Measurements from ENCODE around the gene SMARCC1. TPM values are rescaled to one million over a fixed set of nuclear protein-coding genes. Genes with fewer than 3 reads are reported as not detected.

Gene SMARCC1
- total and polyA plus RNA-seq, 2 of the 4 experiments (the other 2 are of a cell fraction): 18.6 to 39.6 TPM

DNA sequence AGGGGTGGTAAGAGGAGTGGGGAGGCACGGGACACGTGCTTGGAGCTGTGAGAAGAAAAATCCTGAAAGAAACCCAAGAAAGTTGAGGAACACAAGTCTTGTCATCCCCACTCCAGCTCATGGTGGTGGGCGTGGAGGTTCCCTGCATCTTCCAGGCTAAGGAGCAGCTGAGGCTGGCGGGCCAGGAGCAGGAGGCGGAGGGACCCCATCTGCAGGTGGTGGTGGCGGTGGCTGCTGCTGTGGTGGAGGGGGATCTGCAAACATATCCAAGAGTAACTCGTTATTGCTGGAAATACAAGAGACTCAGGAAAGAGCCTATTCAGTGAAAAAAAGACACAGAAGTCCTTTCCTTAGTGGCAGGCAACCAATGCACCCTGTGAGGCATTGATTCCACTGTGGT, 193.6 kb downstream of the SMARCC1 start:
- H4K5ac ChIP-seq (ENCODE audit: low read depth, low read length): no peak overlapping the region
- no peak overlapping the region for H3K56ac ChIP-seq (ENCODE audit: extremely low read depth, insufficient read depth, low read length)
- H3K4ac ChIP-seq (ENCODE audit: low read depth, low read length): no peak overlapping the region
- peaks cover 35% of the 10 kb centered on the region for H3K36me3 ChIP-seq (ENCODE audit: control insufficient read depth, insufficient read depth, low read length)
- no peak overlapping the region for H3K14ac ChIP-seq (replicated peaks; ENCODE audit: low read depth, low read length)
- no peaks in the 10 kb centered on the region; the same call in 1 of the 2 replicates for H3K4me1 ChIP-seq (ENCODE audit: control insufficient read depth, insufficient read depth, low read length)
- no TSS peak for BruUV-seq (replicated peaks)
- DNase-seq: no peak
- ATAC-seq (ENCODE audit: low read depth): no peak
- H3K4me3 ChIP-seq (ENCODE audit: insufficient read depth, low read depth, low read length): no peak overlapping the region
- no peak overlapping the region for H2AK5ac ChIP-seq (ENCODE audit: low read depth, low read length)
- H3K79me1 ChIP-seq (ENCODE audit: low read depth in 1 of 2, low read length in 2 of 2): peaks cover 3 to 5% of the 10 kb centered on the region in 2 experiments; a peak in 3 of 4 replicates
- no peak overlapping the region for H3K9ac ChIP-seq (ENCODE audit: low read depth, low read length)
- H3K18ac ChIP-seq (ENCODE audit: low read depth, low read length): no peak overlapping the region
- in situ Hi-C loops (cut with MboI; ENCODE audit: low sequenced_read_pairs): no loop called here
- no peak overlapping the region for H2BK15ac ChIP-seq (ENCODE audit: low read depth, low read length)
- no peak overlapping the region for H2AK9ac ChIP-seq (replicated peaks; ENCODE audit: low read depth, low read length, poor library complexity)
- ChIA-PET CTCF (no interaction called here), POLR2A (ENCODE audit: unreplicated experiment) (no interaction called here)
- no peak overlapping the region for H2AFZ ChIP-seq (replicated peaks; ENCODE audit: low read length, poor library complexity)
- H3K9me1 ChIP-seq (ENCODE audit: insufficient read depth, low read length): peaks cover 7% of the 10 kb centered on the region
- no peak overlapping the region for H2BK20ac ChIP-seq (ENCODE audit: low read depth, low read length)
- H3K23ac ChIP-seq (ENCODE audit: low read depth, low read length): no peak overlapping the region
- no peak overlapping the region for H4K8ac ChIP-seq (ENCODE audit: low read depth in 2 of 2, low read length in 2 of 2)
- dilution Hi-C loops (cut with HindIII; ENCODE audit: low sequenced_read_pairs, unreplicated experiment): no loop called here
- H4K20me1 ChIP-seq (ENCODE audit: insufficient read depth, low read length): 0 out of 2 replicates have a peak, but pooled peaks cover 6% of the 10 kb centered on the region
- H3K4me2 ChIP-seq (ENCODE audit: low read depth, low read length): no peak overlapping the region
- no peak overlapping the region for H3K27ac ChIP-seq (ENCODE audit: insufficient read depth, low read length)
- H3K9me3 ChIP-seq (ENCODE audit: control insufficient read depth, insufficient read depth, low read length): no peaks in the 10 kb centered on the region
- no peak overlapping the region for H2BK5ac ChIP-seq (ENCODE audit: low read depth, low read length, poor library complexity, severe bottlenecking)
- no peaks in the 10 kb centered on the region for H3K27me3 ChIP-seq (ENCODE audit: control insufficient read depth, insufficient read depth, low read length)
- intact Hi-C loops (cut with micrococcal nuclease): no loop called here
- H2BK120ac ChIP-seq (ENCODE audit: low read depth, low read length): no peak overlapping the region
- TF ChIP-seq POLR2A (IDR thresholded peaks at IDR 0.05; ENCODE audit: low read depth, low read length) (no peak), RAD21 (IDR thresholded peaks at IDR 0.05; ENCODE audit: low read length) (no peak), RFX5 (IDR thresholded peaks at IDR 0.05; ENCODE audit: low read depth, low read length) (no peak), CEBPB (IDR thresholded peaks at IDR 0.05; ENCODE audit: low read depth, low read length) (no peak), ELK1 (IDR thresholded peaks at IDR 0.05; ENCODE audit: borderline replicate concordance, low read depth, low read length) (no peak), BHLHE40 (IDR thresholded peaks at IDR 0.05; ENCODE audit: low read depth, low read length) (no peak), CHD1 (IDR thresholded peaks at IDR 0.05; ENCODE audit: low read depth, low read length) (no peak), FOS (IDR thresholded peaks at IDR 0.05; ENCODE audit: low read depth, low read length) (no peak), USF2 (IDR thresholded peaks at IDR 0.05; ENCODE audit: low read depth, low read length) (no peak), SMC3 (IDR thresholded peaks at IDR 0.05; ENCODE audit: low read depth, low read length) (no peak), RCOR1 (IDR thresholded peaks at IDR 0.05; ENCODE audit: insufficient replicate concordance, low read length) (no peak)
- TF ChIP-seq, protein P1, sequence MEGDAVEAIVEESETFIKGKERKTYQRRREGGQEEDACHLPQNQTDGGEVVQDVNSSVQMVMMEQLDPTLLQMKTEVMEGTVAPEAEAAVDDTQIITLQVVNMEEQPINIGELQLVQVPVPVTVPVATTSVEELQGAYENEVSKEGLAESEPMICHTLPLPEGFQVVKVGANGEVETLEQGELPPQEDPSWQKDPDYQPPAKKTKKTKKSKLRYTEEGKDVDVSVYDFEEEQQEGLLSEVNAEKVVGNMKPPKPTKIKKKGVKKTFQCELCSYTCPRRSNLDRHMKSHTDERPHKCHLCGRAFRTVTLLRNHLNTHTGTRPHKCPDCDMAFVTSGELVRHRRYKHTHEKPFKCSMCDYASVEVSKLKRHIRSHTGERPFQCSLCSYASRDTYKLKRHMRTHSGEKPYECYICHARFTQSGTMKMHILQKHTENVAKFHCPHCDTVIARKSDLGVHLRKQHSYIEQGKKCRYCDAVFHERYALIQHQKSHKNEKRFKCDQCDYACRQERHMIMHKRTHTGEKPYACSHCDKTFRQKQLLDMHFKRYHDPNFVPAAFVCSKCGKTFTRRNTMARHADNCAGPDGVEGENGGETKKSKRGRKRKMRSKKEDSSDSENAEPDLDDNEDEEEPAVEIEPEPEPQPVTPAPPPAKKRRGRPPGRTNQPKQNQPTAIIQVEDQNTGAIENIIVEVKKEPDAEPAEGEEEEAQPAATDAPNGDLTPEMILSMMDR (conservative IDR thresholded peaks at IDR 0.05; ENCODE audit: low read depth, low read length): no peak
- 93% methylated on average over 3 of the region's 7 CpGs; no CpG with 5 or more reads in 1 of the 2 experiments for WGBS, 2 experiments (ENCODE audit: extremely low coverage in 2 of 2, insufficient read length in 1 of 2)
- H4K91ac ChIP-seq (ENCODE audit: insufficient read depth, low read depth, low read length): no peak overlapping the region
